HG03521 (cell line): Measurements from ENCODE around the gene NPSR1.
"Not testable (repeated sequence)": the region's sequence is repeated elsewhere in the genome, so short reads cannot be mapped to it uniquely, and the experiment has no call there.

ENCODE experiments used
- ATAC-seq: cut with Tn5 transposase; IDR thresholded peaks from one replicate; pipeline ENCODE4 v1.9.1; 2021; ENCODE audit warnings: mild to moderate bottlenecking, moderate library complexity; ENCODE audit not compliant: unreplicated experiment

The NPSR1 gene

GRCh38 chr7:34756691-34757090 is 98.7 kb downstream of the NPSR1 start:
- ATAC-seq = no peak

DNA sequence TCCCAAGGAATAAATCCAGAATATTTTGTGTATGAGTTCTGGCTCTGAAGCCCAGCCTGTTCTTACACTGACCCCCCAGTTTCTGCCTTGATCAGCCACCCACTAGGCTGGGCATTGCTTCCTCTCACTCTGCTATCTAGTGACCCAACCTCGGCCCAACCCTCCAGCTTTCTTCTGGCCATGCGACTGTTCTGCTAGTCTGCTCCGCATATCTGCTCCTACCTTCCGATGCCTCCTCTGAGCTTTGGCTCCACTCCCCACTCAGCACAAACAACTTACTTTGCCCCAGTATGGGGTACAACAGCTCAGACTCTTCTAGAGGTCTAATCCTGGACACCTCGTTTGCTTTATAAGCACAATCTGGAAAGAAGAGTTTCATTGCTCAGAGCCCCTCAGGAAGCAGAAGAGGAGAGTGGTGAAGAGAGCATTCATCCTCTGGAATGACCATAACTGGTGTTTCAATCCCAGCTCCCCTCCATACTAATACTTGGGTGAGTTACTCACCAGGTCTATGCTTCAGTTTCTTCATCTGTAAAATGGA is 99.6 kb downstream of the NPSR1 start:
- ATAC-seq = no peak

DNA sequence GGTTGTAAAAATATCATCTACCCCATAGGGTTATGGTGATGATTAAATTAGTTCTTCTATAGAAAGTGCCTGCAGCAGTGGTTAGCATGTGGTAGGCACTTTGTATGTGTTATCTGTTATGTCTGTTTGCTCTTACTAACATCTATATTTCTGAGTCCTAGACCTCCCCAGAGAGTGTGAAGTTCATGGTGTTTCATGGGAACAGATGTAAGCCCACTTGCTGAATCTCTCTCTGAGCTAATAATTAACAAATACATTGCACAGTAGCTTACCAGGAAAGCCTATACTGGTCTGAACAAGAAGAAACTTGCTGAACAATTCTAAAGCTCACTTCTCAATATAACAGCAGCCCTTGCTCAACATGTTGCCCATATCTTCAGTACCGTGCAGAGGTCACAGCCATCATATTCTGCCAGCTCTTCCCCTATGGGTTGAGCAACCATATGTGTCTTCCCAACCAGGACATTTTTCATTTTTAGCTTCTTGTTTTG is 100.1 kb downstream of the NPSR1 start:
- peak; percentile 42 for ATAC-seq

DNA sequence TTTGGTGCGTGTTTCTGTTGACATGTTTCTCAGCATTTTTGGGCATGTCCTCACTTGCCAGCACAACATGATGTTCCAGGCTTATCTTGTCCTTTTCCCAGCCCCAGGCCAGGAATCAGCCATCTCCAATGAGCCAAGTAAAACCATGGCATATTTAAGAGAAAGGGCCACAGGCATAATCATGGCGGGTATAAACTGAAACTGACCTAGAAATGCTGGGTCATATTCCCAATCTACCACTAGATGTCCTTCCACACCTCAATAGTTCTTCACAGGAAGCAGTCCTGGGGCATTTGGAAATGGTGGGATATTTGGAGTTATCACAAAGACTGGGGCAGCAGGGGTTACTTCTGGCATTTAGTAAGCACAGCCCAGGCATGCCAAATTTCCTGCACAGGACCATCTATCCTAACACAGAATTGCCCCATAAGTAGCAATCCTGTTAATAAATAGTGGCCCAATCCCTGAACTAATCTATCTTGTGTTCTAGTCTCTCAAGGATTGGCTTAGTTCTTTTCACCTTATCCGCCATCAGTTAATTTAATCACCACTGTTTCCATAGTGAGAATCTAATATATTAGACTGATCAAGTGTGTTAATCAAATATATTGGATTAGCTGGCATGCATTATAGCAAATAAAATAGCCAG is 101.6 kb downstream of the NPSR1 start:
- no peak for ATAC-seq

- no peak for ATAC-seq
Measured at GRCh38 chr7:34760271-34760670, 102.3 kb downstream of the NPSR1 start.

DNA sequence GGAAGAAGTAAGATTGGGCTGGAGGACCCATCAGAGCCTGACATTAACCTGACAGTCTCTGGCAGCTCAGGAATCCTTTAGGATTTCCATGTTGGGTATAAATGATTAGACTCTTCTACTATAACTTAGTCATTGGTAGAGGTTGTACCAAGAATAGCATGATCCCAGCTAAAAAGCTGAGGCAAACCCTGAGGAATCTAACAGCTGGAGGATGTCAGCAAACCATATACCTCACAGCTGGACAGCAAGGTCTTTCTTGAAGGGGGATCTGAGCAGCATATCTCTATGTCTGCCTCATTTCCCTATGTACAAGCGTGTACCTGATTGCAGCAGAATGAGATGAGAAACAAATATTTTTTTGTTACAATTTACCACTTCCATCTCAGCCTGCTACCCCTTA is 103.2 kb downstream of the NPSR1 start:
- no peak for ATAC-seq

GRCh38 chr7:34761627-34762026 is 103.6 kb downstream of the NPSR1 start:
- ATAC-seq = no peak

DNA sequence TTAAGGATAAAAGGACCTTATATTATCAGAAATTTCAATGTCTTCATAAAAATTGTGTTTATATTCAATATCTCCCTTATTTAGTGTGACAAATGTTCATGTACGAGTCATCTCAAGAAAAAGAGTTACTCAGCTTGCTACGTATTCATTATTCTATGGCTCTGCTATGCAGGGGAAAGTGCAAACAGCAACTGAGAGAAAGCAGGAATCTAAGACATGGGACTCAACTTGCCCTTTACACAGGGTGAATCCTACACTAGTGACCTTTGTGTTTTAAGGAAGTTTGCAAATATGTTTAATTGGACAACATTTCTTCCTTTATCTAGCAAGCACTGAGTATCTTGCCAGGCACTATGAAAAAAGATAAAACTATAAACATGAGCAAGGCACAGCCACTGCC is 104.7 kb downstream of the NPSR1 start:
- ATAC-seq = no peak

DNA sequence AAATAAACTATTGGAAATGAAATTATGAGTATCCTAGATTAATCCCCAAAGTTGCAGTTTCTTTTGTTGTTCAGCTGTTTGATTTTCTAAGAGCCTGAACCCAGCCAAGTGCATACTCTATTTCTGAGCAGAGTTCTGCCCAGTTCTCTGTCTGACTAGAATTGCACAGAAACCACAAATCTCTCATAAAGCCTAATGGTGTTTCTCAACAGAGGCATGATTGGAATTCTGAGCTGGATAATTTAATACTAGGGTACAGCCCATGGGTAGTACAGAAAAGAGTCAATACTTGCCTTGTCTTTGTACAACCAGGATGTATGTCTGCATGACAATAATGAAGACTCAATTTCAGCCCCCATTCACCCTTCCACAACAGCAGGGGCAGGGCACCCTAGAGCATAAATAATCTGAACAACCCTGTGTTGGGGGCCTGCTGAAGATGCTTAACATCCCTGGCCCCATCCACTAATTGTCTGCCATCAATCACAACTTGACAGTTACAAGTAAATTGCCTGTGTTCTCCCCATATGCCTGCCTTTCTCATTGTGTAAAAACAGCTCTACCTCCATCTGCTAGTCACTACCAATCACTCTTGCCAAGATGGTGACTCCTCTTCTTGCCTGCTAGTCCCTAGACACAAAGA is 114.4 kb downstream of the NPSR1 start:
- no peak for ATAC-seq

DNA sequence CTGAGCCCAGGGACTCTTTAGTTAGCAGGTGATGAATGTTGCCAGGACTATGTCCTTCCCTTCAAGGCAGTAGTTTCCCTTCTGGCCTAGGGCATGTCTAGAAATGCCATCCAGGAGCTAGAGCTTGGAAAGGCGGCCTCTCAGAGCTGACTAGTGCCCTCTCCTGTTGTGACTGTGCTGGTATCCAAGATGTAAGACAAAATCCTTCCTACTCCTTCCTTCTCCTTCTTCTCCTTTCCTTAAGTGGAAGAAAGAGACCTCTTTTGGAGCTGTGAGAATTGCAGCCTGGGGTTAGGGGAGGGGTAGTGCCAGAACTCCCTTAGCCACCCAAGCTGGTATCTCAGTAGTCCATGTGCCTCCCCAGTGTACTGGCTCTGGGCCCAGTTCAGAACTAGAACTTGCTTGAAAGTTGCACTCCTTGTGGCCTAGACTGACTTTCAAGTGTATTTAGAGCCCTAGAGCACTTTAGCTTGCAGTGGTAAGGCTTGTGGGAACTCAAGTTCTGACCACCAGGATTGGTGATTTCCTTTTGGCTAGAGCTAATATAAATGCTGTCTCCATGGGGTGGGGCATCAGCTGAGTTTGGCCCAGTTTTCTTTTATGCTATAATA is 118.8 kb downstream of the NPSR1 start:
- no peak for ATAC-seq

DNA sequence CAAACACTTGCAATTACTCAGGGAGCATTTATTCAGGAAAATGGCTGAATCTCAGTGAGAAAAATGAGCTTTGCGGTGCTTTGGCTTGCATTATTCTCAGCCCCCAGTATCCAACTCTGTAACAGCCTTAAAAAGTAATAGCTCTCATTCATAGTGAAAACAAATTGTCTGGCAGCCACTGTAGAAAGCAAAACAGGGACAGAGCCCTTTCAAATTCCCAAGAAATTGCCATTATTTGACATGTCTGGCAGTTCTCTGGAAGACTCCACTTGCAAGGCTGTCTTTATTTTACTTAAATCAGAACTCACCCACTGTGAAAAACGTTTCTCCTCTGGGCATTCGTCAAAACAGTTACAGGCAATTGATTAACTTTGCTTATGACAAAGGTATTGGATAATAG is 122.5 kb downstream of the NPSR1 start:
- ATAC-seq = no peak

DNA sequence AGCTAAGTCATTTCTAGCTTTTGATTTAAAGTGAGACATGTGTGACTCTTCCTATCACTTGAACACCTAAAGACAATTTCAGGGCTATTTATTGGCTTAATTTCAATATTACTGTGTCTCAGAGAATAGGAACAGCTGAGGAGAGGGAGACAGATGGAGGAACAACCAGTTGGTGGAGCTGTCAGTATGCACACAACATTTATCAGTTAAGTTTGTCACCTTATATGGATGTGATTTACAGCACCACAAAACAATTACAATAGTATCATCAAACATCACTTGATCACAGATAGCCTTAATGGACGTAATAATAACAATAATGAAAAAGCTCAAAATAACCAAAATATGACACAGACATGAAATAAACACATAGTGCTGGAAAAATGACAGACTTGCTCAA is 129.6 kb downstream of the NPSR1 start:
- no peak for ATAC-seq

DNA sequence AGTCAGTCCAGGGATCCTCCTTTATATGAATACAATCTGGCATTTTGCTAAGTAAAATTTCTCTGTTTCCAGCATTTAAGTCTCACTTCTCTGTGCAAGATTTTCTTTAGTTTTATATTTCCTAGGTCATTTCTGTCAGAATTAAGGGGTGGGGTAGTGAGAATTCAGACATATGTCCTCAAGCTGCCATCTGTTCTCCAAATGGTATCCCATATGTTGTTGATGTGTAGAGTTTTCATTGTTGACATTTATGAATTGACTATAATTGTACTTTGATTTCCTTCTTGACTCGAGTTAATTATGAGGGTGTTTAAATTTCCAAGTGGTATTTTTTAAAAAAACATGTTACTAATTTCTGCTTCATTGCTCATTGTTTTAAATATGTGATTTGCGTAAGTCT is 148.8 kb downstream of the NPSR1 start:
- no peak for ATAC-seq

DNA sequence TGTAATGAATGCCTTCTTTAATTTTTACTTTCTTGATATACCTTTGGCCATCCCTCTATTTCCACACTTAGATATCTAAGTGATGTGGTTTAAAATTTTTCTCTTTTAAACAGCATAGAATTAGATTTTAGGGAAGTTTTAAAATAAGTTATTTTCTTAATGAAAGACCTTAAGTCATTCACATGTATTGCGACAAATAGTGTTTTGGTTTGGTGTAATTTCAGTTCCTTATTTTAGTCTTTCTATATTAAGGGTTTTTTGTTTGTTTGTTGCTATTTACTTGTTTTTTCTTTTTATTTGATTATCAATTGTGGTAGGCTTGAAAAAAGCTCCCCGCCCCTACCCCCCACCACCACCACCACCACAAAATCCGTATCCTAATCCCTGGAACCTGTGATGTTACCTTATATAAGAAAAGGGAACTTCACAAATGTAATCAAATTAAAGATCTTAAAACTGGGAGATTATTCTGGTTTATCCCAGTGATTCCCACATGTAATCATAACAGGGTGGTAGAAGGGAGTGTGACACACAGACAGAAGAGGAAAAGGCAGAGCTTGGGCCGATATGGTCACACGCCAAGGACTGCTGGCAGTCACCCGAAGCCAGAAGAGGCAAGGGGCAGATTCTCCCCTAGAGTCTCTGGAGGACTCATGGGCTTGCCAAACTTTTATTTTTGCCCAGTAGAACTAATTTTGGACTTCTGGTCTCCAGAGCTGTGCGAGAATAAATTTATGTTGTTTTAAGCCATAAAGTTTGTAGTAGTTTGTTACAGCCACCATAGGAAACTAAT is 149.7 kb downstream of the NPSR1 start:
- no peak for ATAC-seq

- ATAC-seq = not testable (repeated sequence)
Measured at GRCh38 chr7:34814203-34814842, 156.3 kb downstream of the NPSR1 start.

- no peak for ATAC-seq
Measured at GRCh38 chr7:34821932-34822558, 164.0 kb downstream of the NPSR1 start.

DNA sequence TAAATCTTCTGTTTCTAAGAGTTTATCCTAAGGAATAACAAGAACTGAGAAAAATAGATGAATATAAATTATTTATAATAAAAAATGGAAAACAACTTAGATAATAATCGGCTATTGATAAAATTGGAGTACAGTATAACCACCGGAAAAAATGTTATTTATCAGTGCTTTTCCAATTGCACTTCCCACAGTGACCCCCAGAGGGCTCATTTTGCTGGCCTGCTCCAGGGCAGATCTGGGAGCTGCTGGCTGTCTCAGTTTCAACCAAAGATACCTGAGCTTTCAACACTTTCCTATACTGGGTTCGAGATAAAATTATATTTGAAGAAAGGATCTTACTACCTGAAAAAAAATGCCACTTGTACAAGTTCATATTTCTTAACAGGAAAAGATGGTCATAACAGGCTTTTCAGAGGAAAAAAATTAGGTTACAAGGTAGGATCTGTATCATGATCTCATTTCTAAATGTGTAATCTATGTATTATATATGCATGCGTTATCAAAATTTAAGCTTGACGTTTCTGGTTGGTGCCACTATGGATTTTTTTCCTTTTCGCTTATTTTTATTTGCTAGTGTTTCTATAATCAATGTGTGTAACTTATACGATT is 165.7 kb downstream of the NPSR1 start:
- ATAC-seq = no peak

GRCh38 chr7:34825221-34825620 is 167.2 kb downstream of the NPSR1 start:
- ATAC-seq = no peak

GRCh38 chr7:34830390-34830789 is 172.4 kb downstream of the NPSR1 start:
- ATAC-seq = no peak

DNA sequence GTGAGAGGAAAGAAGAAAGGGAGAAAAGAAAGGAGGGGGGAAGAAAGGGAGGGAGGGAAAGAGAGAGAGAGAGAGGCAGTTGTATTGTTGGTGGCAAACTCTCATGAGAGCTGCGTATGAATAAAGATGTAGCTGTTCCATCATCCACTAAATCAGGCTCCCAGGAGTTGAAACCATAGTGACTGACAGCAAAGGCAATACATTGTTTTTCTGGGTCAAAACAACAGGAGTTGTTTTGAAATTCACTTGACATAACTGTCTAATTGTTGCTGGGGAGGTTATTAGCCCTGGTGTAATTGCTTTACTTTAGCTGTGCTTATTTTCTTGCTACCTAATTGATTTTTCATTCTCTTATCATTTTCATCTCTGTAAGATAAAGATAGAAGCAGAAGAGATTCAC is 173.4 kb downstream of the NPSR1 start:
- ATAC-seq = no peak
